Prostate gland (tissue), 2 donors: ENCODE measurements around the gene ZC3H11A.

Experiments used
- CTCF ChIP-seq, 4 experiments: fragments of 200-600 bp in 2 of 4; fragments of 450-650 bp in 2 of 4; sonication (generic) in 2 of 4; IDR thresholded peaks; 1 replicate in 3 of 4; 2 replicates in 1 of 4; pipeline ENCODE4 v1.5.1; 2016 to 2019; ENCODE audit warnings: antibody characterized with exemption in 4 of 4, mild to moderate bottlenecking in 2 of 4, moderate library complexity in 2 of 4
- POLR2AphosphoS5 ChIP-seq: sonication (generic); formaldehyde crosslinking; IDR thresholded peaks from one replicate; pipeline ENCODE4 v1.6.1; 2017; ENCODE audit warnings: antibody characterized with exemption

- TF ChIP-seq POLR2AphosphoS5 (no peak), CTCF (IDR thresholded peaks at IDR 0.05) (no peak)
Observed at GRCh38 chr1:203823306-203823705, 27.9 kb downstream of the ZC3H11A start.
